Omental fat pad (tissue), 4 donors: ENCODE measurements around the gene FEV. TPM values are rescaled to one million over a fixed set of nuclear protein-coding genes. Genes with fewer than 3 reads are reported as not detected.

ENCODE experiments used
- ATAC-seq: fragments of 150-250 bp; one replicate; pipeline ENCODE4 v1.9.1; 2016; ENCODE audit warnings: mild to moderate bottlenecking, moderate library complexity; ENCODE audit not compliant: low FRiP score
- DNase-seq: peaks from one replicate; pipeline ENCODE4 v3.0.0-alpha.2; 2019; ENCODE audit warnings: low spot score
- total RNA-seq, 4 donors: library from RNA; depleted of rRNA; stranded (reverse); fragments of >200 nt; gene quantifications; one replicate each; pipeline ENCODE4 v1.1.0, GENCODE V29; 2016
- TF ChIP-seq, protein P1 (sequence below), 3 donors: fragments of 450-650 bp; IDR thresholded peaks; one replicate each; pipeline ENCODE4 v1.5.1; 2016 to 2017; ENCODE audit warnings: antibody characterized with exemption in 3 of 3, mild to moderate bottlenecking in 3 of 3, moderate library complexity in 2 of 3

The FEV gene
- total RNA-seq, 4 donors from 2014 or later = not detected

DNA sequence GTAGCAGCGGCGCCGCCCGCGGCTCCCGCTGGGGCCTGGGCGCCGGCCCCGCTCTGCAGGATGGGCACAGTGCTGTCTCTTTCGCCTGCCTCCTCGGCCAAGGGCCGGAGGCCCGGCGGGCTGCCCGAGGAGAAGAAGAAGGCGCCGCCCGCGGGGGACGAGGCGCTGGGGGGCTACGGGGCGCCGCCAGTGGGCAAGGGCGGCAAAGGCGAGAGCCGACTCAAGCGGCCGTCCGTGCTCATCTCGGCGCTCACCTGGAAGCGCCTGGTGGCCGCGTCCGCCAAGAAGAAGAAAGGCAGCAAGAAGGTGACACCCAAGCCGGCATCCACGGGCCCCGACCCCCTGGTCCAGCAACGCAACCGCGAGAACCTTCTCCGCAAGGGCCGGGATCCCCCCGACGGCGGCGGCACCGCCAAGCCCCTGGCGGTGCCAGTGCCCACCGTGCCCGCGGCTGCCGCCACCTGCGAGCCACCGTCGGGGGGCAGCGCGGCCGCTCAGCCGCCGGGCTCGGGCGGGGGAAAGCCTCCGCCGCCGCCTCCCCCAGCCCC is 25.1 kb downstream of the FEV start:
- ATAC-seq (no peak), DNase-seq (no peak)
- TF ChIP-seq, protein P1, sequence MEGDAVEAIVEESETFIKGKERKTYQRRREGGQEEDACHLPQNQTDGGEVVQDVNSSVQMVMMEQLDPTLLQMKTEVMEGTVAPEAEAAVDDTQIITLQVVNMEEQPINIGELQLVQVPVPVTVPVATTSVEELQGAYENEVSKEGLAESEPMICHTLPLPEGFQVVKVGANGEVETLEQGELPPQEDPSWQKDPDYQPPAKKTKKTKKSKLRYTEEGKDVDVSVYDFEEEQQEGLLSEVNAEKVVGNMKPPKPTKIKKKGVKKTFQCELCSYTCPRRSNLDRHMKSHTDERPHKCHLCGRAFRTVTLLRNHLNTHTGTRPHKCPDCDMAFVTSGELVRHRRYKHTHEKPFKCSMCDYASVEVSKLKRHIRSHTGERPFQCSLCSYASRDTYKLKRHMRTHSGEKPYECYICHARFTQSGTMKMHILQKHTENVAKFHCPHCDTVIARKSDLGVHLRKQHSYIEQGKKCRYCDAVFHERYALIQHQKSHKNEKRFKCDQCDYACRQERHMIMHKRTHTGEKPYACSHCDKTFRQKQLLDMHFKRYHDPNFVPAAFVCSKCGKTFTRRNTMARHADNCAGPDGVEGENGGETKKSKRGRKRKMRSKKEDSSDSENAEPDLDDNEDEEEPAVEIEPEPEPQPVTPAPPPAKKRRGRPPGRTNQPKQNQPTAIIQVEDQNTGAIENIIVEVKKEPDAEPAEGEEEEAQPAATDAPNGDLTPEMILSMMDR (IDR thresholded peaks at IDR 0.05) = no peak

GRCh38 chr2:218959141-218959731 is 25.7 kb downstream of the FEV start, which contains the start of gene CDK5R2:
Gene CDK5R2 (plus strand): TSS chr2:218959666. CDS start chr2:218959821, 155 bp downstream.
- ATAC-seq = peak; percentile 80
- DNase-seq = peak; percentile 42

GRCh38 chr2:218958276-218958675 is 26.7 kb downstream of the FEV start:
- TF ChIP-seq, protein P1 (IDR thresholded peaks at IDR 0.05) = no peak
- DNase-seq (no peak), ATAC-seq (no peak)

More at GRCh38 chr2:218959141-218959731, 25.7 kb downstream of the FEV start, which contains the start of gene CDK5R2:
- TF ChIP-seq, protein P1 (IDR thresholded peaks at IDR 0.05) = no peak

GRCh38 chr2:218957671-218958070 is 27.3 kb downstream of the FEV start:
- no peak for ATAC-seq
- no peak for DNase-seq
- TF ChIP-seq, protein P1 (IDR thresholded peaks at IDR 0.05) = no peak

DNA sequence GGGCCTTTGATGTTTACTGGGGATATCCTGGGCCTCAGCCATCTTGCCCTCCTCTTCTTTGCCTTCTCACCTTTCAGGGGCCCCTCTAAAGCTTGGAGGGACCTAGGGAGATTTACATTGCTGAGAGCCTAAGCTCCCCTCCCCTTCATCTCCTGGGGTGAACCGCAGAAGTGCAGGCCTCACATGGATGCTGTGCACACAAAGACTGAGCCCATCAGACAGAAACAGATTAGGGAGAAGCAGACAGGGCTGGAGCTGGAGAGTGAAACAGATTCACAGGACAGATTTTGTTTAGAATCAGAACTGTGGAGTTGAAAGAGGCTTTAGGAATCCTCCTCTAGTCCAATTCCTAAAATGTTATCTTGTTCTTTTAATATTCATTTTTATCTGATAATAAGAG is 28.9 kb downstream of the FEV start:
- TF ChIP-seq, protein P1 (IDR thresholded peaks at IDR 0.05) = no peak
- no peak for ATAC-seq

DNA sequence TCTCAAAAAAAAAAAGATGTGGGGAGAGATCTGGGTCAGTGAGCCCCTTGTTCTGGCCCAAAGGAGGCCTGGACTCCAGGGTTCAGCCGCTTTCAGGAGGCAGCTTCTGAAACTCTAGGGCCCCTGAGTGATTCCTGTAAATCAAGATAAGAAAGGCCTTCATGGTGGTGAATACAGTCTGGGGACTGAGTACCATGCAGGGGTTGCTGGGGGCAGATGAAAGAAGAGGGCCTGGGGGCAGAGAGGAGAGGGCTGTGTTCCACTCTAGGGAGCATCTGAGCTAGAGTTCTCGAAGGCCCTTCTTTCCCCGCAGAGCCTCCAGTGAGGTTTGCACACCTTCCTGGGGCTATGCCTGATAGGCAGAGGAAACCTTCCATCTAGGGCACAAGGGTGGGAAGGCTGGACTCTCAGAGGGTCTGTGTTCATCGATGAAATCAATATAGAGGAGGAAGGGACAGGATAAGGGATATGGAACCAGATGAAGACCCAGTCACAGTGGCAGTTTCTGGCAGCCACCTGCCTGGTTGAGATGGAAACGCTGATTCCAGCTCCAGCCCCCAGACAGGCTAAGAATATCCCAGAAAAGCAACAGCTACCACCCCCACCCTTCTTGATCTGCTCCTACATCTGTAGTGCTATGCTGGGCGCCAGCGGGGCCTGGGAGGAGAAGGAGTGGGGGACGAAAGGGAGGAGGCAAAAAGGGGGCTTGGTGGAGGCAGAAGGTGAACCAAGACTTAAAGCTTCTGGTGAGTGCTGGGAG is 30.3 kb downstream of the FEV start:
- TF ChIP-seq, protein P1 (IDR thresholded peaks at IDR 0.05) = no peak
- DNase-seq = no peak
- no peak for ATAC-seq

More for the DNA sequence above, 28.9 kb downstream of the FEV start:
- DNase-seq = no peak
